ENCODE measurements around the gene MTFR1L.

MTFR1L gene

GRCh38 chr1:25858494-25858893 lies 38.7 kb downstream of the MTFR1L start:
- DNase-seq (ENCODE audit: low read depth): no peak
- no peak for TF ChIP-seq CTCF (IDR thresholded peaks at IDR 0.05; ENCODE audit: low read depth, low read length, missing control alignments)
- H3K4me3 ChIP-seq (ENCODE audit: low read depth, low read length): peak overlapping the region; percentile 61

GRCh38 chr1:25858906-25859789 lies 39.4 kb downstream of the MTFR1L start, which contains the start of gene AUNIP:
Gene AUNIP, minus strand, starts transcription at chr1:25859457. Its CDS starts 100 bp downstream, at chr1:25859357.
- peak within 1 kb of the TSS; percentile 61 for H3K4me3 ChIP-seq (ENCODE audit: low read depth, low read length)
- peak; percentile 64 for DNase-seq (ENCODE audit: low read depth)
- TF ChIP-seq CTCF (IDR thresholded peaks at IDR 0.05; ENCODE audit: low read depth, low read length, missing control alignments): no peak

GRCh38 chr1:25861316-25862286 lies 41.8 kb downstream of the MTFR1L start:
- no peak for DNase-seq (ENCODE audit: low read depth)
- H3K4me3 ChIP-seq (ENCODE audit: low read depth, low read length): no peak overlapping the region
- TF ChIP-seq CTCF (IDR thresholded peaks at IDR 0.05; ENCODE audit: low read depth, low read length, missing control alignments): no peak

- H3K4me3 ChIP-seq (ENCODE audit: low read depth, low read length): no peak overlapping the region
- no peak for DNase-seq (ENCODE audit: low read depth)
- no peak for TF ChIP-seq CTCF (IDR thresholded peaks at IDR 0.05; ENCODE audit: low read depth, low read length, missing control alignments)
These were observed 43.2 kb downstream of the MTFR1L start for GRCh38 chr1:25862785-25863485.

GRCh38 chr1:25863486-25864262 lies 43.9 kb downstream of the MTFR1L start:
- H3K4me3 ChIP-seq (ENCODE audit: low read depth, low read length): no peak overlapping the region
- no peak for TF ChIP-seq CTCF (IDR thresholded peaks at IDR 0.05; ENCODE audit: low read depth, low read length, missing control alignments)
- DNase-seq (ENCODE audit: low read depth): no peak

GRCh38 chr1:25864434-25864833 lies 44.7 kb downstream of the MTFR1L start:
- DNase-seq (ENCODE audit: low read depth): no peak
- H3K4me3 ChIP-seq (ENCODE audit: low read depth, low read length): no peak overlapping the region
- TF ChIP-seq CTCF (IDR thresholded peaks at IDR 0.05; ENCODE audit: low read depth, low read length, missing control alignments): no peak

Data from GM12864 (cell line).